Jurkat, Clone E6-1 (cell line): ENCODE results near the gene XAF1.
"Not testable (repeated sequence)": the region's sequence is repeated elsewhere in the genome, so short reads cannot be mapped to it uniquely, and the experiment has no call there.

ENCODE experiments used
- DNase-seq: peaks from one replicate; pipeline ENCODE4 v3.0.0-alpha.2; 2011; ENCODE audit warnings: low read depth, low spot score
- H3K4me3 ChIP-seq: 2 replicates; pipeline ENCODE4 v1.5.1; 2011; ENCODE audit warnings: mild to moderate bottlenecking, low read length, control low read depth, moderate library complexity

XAF1 gene

DNA sequence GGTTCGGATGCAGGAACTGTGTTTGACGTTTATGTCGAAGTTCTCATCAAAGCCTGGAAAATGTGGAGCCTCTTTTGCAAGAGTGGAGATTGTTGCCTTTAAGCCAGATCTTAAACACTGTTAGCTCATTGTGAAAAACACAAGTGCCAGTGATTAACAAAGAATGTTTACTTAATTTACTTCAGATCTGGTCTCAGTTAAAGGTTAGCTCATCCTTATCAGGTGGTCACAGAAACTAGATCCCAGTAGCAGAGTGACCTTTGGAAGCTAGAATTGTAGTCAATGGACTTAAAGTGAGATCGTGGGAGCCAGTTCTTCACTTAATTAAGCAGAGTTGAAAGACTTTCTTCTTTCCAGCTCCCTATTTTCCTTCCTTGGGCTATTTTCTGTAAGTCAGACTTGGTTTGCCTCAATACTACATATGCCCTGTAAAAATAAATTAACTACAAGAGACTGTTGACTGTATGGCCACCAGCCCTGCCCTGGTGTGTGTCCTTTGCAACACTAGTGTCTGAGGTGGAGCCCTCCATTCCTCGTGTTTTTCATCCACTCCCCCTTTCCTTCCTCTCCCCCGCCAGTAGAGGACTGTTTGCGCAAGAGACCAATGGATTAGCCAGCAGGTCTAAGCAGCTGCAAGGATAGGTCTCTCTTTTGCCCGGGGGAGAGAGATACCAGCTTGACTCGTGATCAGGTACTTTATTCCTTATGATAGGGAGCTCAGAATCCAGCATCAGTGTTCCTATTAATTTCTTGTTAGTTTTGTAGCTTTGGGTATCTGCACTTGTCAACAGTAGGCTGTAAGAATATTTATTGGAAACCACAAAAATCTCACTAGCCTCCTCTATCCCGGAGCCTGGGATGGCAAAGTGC lies 40.4 kb downstream of the XAF1 start:
- no peak for DNase-seq

GRCh38 chr17:6796887-6797490 lies 41.1 kb downstream of the XAF1 start:
- no peak overlapping the region for H3K4me3 ChIP-seq
- DNase-seq = no peak

More for the DNA sequence above, 40.4 kb downstream of the XAF1 start:
- H3K4me3 ChIP-seq = no peak overlapping the region

- no peak for DNase-seq
- H3K4me3 ChIP-seq = no peak overlapping the region
Observed at GRCh38 chr17:6797718-6798351, 42.0 kb downstream of the XAF1 start.

DNA sequence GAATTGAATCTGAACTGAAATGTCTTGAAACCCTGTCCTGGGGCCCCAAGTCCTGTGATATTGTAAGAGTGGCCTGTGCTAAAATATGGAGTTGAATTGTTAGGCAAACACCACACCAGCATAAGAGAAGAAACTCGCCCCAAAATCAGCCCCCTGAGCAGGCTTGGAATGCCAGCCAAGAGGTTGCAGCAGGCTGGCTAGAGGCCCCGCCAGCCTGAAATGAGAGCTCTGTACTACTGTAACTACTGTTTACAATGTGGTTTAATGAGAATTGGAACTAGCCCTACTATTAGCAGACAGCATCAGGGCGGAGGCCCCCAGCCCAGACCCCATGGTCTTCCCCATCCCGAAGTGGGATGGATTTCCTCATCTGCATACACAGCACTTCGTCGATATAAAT lies 43.9 kb downstream of the XAF1 start:
- DNase-seq = no peak
- H3K4me3 ChIP-seq = no peak overlapping the region

DNA sequence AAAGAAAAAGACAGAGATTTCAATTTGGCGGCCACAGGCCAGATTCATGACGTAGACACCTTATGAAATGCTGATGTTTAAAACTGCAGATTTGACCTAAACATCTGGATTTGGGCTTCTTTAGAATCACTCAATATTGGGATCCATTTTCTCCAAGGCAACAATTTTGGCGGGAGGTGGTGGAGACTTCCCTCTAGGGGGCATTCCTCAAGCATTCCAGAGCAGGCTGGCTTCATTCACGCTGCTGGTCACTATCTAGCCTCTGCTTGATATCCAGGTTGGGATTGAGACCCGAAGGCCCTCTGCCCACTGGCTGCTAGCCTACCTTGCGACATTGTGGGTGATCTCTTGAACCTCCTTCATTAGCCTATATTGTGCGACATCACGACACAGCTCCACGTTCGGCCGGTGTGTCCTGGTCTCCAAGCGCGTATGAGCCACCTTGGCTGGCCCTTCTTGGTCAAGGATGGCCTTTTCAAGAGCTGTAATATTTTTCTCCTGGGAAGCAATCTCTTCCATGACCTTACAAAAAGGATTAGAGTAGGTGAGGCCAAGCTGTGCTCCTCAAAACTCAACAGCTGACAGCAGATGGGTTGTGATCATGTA lies 44.7 kb downstream of the XAF1 start:
- H3K4me3 ChIP-seq = no peak overlapping the region
- DNase-seq = no peak

DNA sequence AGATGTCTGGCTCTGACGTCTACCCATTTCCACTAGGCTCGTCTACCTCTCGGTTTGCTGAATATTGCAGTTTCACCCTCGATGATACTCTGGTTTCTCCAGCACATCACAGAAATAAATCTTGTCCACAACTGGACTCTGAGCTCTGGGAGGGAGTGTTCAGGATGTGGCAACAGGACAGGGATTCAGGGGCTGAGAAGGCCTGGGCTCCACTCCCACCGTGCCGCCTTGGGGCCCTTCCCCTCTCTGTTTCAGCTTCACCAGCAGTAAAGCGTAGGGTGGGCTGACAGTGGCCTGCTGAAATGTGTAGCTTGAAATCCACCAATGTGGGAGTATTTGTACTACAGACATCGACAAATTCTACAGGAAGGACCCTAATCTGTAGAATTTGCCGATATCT lies 55.7 kb downstream of the XAF1 start:
- DNase-seq = no peak

GRCh38 chr17:6812295-6812694 lies 56.4 kb downstream of the XAF1 start:
- H3K4me3 ChIP-seq = no peak overlapping the region
- no peak for DNase-seq

More for the DNA sequence above, 55.7 kb downstream of the XAF1 start:
- no peak overlapping the region for H3K4me3 ChIP-seq

DNA sequence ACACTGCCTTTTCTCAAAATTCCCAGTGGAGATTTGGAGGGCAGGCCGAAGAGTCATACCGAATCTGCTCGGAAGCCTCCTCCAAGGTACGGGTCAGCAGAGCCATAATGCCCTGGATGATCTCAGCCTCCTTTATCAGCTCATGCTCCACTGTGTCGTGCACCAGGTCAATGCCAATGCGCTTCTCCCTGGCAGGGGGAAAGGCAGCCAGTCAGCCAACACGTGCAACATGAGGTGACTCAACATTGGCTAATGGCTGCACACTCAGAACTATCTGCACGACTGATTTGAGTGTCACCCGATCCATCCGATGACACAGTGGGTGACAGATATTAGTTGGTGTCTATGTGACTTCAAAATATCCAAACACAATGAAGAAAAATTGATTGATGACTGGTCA lies 59.9 kb downstream of the XAF1 start:
- no peak for DNase-seq
- no peak overlapping the region for H3K4me3 ChIP-seq

DNA sequence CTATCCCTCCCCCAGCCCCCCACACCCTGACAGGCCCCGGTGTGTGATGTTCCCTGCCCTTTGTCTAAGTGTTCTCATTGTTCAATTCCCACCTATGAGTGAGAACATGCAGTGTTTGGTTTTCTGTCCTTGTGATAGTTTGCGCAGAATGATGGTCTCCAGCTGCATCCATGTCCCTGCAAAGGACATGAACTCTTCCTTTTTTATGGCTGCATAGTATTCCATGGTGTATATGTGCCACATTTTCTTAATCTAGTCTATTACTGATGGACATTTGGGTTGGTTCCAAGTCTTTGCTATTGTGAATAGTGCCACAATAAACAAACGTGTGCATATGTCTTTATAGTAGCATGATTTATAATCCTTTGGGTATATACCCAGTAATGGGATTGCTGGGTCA lies 60.5 kb downstream of the XAF1 start:
- not testable (repeated sequence) for H3K4me3 ChIP-seq, DNase-seq

DNA sequence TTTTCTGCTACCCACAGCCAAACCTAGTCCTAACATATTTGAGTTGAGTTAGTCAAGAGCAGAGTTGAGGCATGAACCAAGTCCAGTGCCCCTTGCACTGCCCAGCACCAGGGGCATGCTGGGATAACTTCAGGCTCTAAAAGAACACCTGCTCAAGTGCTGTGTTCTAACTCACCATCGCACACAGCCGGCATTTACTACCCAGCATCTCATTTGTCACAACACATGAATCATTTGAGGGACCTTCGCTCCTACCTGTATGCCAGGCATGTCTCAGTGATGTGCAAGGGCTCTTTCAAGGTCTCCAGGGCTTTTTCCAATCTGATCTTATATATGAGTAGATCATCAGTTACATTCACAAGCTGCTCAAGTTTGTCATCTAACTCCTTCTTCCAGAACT lies 63.1 kb downstream of the XAF1 start:
- H3K4me3 ChIP-seq = no peak overlapping the region
- no peak for DNase-seq

DNA sequence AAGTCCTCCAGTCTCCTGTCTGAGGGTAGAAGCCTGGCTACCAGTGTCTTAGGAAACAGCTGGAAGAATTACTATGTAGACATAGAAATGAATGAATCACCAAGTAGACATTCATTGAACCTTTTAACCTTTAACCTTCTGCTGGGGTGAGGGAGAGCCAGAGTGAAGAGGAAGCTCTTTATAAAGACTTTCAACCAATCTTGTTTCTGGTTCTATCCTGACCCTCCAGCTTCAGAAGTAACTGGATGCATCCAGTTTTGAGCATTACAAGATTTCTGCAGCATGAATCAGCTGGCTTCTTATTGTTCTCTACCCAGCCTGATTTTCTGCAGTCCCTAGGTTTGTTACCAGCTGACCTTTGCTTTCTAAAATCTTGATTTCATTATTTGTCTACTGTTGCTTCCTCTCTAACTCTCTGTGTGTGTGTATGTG lies 67.2 kb downstream of the XAF1 start:
- DNase-seq = no peak
- no peak overlapping the region for H3K4me3 ChIP-seq
